Measurements from ENCODE around the gene CD6.

GRCh38 chr11:60948250-60948649 is 23.2 kb upstream of the CD6 start:
- TF ChIP-seq EP300 (IDR thresholded peaks at IDR 0.05) (no peak), POLR2A (IDR thresholded peaks at IDR 0.05) (no peak)

All from stomach (tissue), 4 donors.